HG03108 (cell line): ENCODE results near the gene FGF8.

Experiments used
- ATAC-seq: cut with Tn5 transposase; IDR thresholded peaks from one replicate; pipeline ENCODE4 v1.9.1; 2021; ENCODE audit warnings: moderate library complexity; ENCODE audit not compliant: unreplicated experiment

The FGF8 gene

GRCh38 chr10:101782811-101783735 lies 7.2 kb upstream of the FGF8 start, which contains the start of gene NPM3:
TSS of gene NPM3 (minus strand) at chr10:101783446. CDS start at chr10:101783390, 56 bp downstream.
- ATAC-seq, result peak; percentile 68

- no peak for ATAC-seq
Measured at GRCh38 chr10:101781984-101782810, 6.3 kb upstream of the FGF8 start.

GRCh38 chr10:101781655-101781983 lies 5.7 kb upstream of the FGF8 start:
- no peak for ATAC-seq

GRCh38 chr10:101780818-101781654 lies 5.1 kb upstream of the FGF8 start:
- ATAC-seq, result no peak

GRCh38 chr10:101780187-101780817 lies 4.4 kb upstream of the FGF8 start:
- no peak for ATAC-seq

- peak; percentile 40 for ATAC-seq
Measured at GRCh38 chr10:101779544-101780186, 3.8 kb upstream of the FGF8 start.

- no peak for ATAC-seq
Measured at GRCh38 chr10:101778781-101779543, 3.0 kb upstream of the FGF8 start.

GRCh38 chr10:101778151-101778780 lies 2.4 kb upstream of the FGF8 start:
- ATAC-seq, result no peak

- ATAC-seq, result no peak
Measured at GRCh38 chr10:101777619-101778145, 1.8 kb upstream of the FGF8 start.

GRCh38 chr10:101776161-101776817 lies 375 bp upstream of the FGF8 start:
- no peak for ATAC-seq

- ATAC-seq, result no peak
Measured at GRCh38 chr10:101774589-101775272, 1.2 kb downstream of the FGF8 start.

GRCh38 chr10:101773923-101774588 lies 1.9 kb downstream of the FGF8 start:
- ATAC-seq, result no peak

GRCh38 chr10:101772895-101773761 lies 2.8 kb downstream of the FGF8 start:
- ATAC-seq, result no peak

- no peak for ATAC-seq
Measured at GRCh38 chr10:101772017-101772894, 3.7 kb downstream of the FGF8 start.

- no peak for ATAC-seq
Measured at GRCh38 chr10:101771380-101771779, 4.5 kb downstream of the FGF8 start.
